Liver (tissue), 3 donors: Measurements from ENCODE around the gene TCERG1.

ENCODE experiments used
- ATF3 ChIP-seq: IDR thresholded peaks from 2 replicates; pipeline ENCODE4 v1.6.1; 2016; ENCODE audit warnings: antibody characterized with exemption
- CTCF ChIP-seq: fragments of 150-350 bp; IDR thresholded peaks from 2 replicates; pipeline ENCODE4 v1.5.1; 2017; ENCODE audit warnings: improper control_type of control experiment, low read depth, low read length; ENCODE audit not compliant: missing input control
- EGR1 ChIP-seq, 2 donors: IDR thresholded peaks; 2 replicates each; pipeline ENCODE4 v1.6.1; 2016 to 2018; ENCODE audit warnings: antibody characterized with exemption in 2 of 2, low read depth in 2 of 2
- MAX ChIP-seq: IDR thresholded peaks from 2 replicates; pipeline ENCODE4 v1.6.1; 2016; ENCODE audit warnings: antibody characterized with exemption
- RAD21 ChIP-seq, 2 donors: IDR thresholded peaks; 2 replicates each; pipeline ENCODE4 v1.6.1; 2016; ENCODE audit warnings: antibody characterized with exemption in 2 of 2, mild to moderate bottlenecking in 2 of 2
- REST ChIP-seq: IDR thresholded peaks from 2 replicates; pipeline ENCODE4 v1.6.1; 2016; ENCODE audit warnings: antibody characterized with exemption, mild to moderate bottlenecking
- TAF1 ChIP-seq: conservative IDR thresholded peaks from 2 replicates; pipeline ENCODE4 v1.6.1; 2016; ENCODE audit warnings: antibody characterized with exemption, mild to moderate bottlenecking
- YY1 ChIP-seq: IDR thresholded peaks from 2 replicates; pipeline ENCODE4 v1.6.1; 2016; ENCODE audit warnings: antibody characterized with exemption, mild to moderate bottlenecking
- donor health status: healthy.
- donor health status: healthy.

- TF ChIP-seq MAX, result no peak
- TF ChIP-seq YY1, result no peak
- no peak for TF ChIP-seq CTCF
- no peak for TF ChIP-seq RAD21 (IDR thresholded peaks at IDR 0.05)
- TF ChIP-seq ATF3, result no peak
- no peak for TF ChIP-seq REST
- no peak for TF ChIP-seq EGR1 (IDR thresholded peaks at IDR 0.05; ENCODE audit: low read depth in 2 of 2)
- TF ChIP-seq TAF1, result no peak
Observed at GRCh38 chr5:146544232-146544631, 97.1 kb downstream of the TCERG1 start.
